Activated naive CD4-positive, alpha-beta T cell treated with anti-CD3 and anti-CD28 coated beads, Interleukin-2, amount 50 U/mL, for 24 hours (primary cell): ENCODE data around the gene LRRC75A.
"Not testable (repeated sequence)": the region's sequence is repeated elsewhere in the genome, so short reads cannot be mapped to it uniquely, and the experiment has no call there.

Experiments
- H3K27ac Mint-ChIP-seq: one replicate; pipeline ENCODE4 v1.8.0; 2021; ENCODE audit warnings: mild to moderate bottlenecking, mixed read lengths
- H3K27me3 Mint-ChIP-seq: one replicate; pipeline ENCODE4 v1.8.0; 2021; ENCODE audit warnings: mixed read lengths
- H3K36me3 Mint-ChIP-seq: one replicate; pipeline ENCODE4 v1.8.0; 2021; ENCODE audit warnings: mixed read lengths
- H3K4me1 Mint-ChIP-seq: one replicate; pipeline ENCODE4 v1.8.0; 2021; ENCODE audit warnings: mixed read lengths
- H3K4me3 Mint-ChIP-seq: one replicate; pipeline ENCODE4 v1.8.0; 2021; ENCODE audit warnings: mild to moderate bottlenecking, mixed read lengths
- H3K9me3 Mint-ChIP-seq: one replicate; pipeline ENCODE4 v1.8.0; 2021; ENCODE audit warnings: mixed read lengths

The LRRC75A gene

GRCh38 chr17:16491703-16492612 lies at the start of gene LRRC75A:
LRRC75A (minus strand) TSS chr17:16492193; CDS start chr17:16491990, 203 bp downstream.
- Mint-ChIP-seq H3K9me3 (no peaks in the 10 kb centered on the region), H3K27ac (no peak within 1 kb of the TSS), H3K36me3 (no peaks in the 10 kb centered on the region), H3K4me3 (peak within 1 kb of the TSS; percentile 69), H3K27me3 (no peaks in the 10 kb centered on the region), H3K4me1 (peaks cover 12% of the 10 kb centered on the region)

GRCh38 chr17:16537130-16537458 lies 45.1 kb upstream of the LRRC75A start:
- Mint-ChIP-seq H3K9me3 (no peaks in the 10 kb centered on the region), H3K27ac (peak overlapping the region; percentile 41), H3K4me1 (peaks cover 23% of the 10 kb centered on the region), H3K4me3 (peak overlapping the region; percentile 98), H3K36me3 (peaks cover 1% of the 10 kb centered on the region), H3K27me3 (peaks cover 1% of the 10 kb centered on the region)

DNA sequence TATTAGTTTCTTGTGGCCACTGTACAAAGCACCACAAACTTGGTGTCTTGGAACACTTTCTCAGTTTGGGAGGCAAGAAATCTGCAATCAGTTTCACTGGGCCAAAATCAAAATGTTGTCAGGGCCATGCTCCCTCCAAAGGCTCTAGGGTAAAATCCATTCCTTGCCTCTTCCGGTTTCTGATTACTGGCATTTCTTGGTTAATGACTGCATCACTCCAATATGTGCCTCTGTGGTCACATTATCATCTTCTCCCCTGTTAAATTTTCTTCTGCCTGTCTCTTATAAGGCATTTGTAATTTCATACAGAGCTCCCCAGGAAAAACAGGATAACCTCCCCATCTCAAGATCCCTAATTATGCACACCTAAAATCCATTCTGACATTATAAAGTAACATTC lies 42.2 kb upstream of the LRRC75A start:
- peaks cover 3% of the 10 kb centered on the region for H3K27me3 Mint-ChIP-seq
- H3K27ac Mint-ChIP-seq: no peak overlapping the region
- H3K4me3 Mint-ChIP-seq: no peak overlapping the region
- H3K4me1 Mint-ChIP-seq: peaks cover 23% of the 10 kb centered on the region
- H3K36me3 Mint-ChIP-seq: no peaks in the 10 kb centered on the region
- H3K9me3 Mint-ChIP-seq: no peaks in the 10 kb centered on the region

- Mint-ChIP-seq H3K36me3 (no peaks in the 10 kb centered on the region), H3K4me1 (peaks cover 4% of the 10 kb centered on the region), H3K27me3 (peaks cover 10% of the 10 kb centered on the region), H3K9me3 (no peaks in the 10 kb centered on the region), H3K4me3 (no peak overlapping the region), H3K27ac (no peak overlapping the region)
Measured at GRCh38 chr17:16529906-16530305, 37.9 kb upstream of the LRRC75A start.

DNA sequence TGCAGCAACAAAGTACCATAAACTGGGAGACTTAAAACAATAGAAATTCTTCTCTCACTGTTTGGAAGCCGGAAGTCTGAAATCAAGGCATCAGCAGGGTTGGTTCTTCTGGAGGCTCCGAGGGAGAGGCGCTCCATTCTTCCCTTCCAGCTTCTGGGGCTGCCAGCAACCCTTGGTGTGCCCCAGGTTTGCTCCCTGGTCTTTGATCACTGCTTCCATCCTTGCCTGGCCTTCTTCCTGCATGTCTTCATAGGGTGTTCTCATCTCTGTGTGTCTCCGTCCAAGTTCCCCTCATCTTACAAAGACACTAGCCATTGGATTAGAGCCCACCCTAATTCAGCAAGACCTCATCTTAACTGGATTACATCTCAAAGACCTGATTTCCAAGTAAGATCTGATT lies 35.3 kb upstream of the LRRC75A start:
- Mint-ChIP-seq H3K27ac (peak overlapping the region; percentile 44), H3K9me3 (no peaks in the 10 kb centered on the region), H3K36me3 (no peaks in the 10 kb centered on the region), H3K27me3 (peaks cover 8% of the 10 kb centered on the region), H3K4me1 (no peaks in the 10 kb centered on the region), H3K4me3 (no peak overlapping the region)

GRCh38 chr17:16525556-16525955 lies 33.6 kb upstream of the LRRC75A start:
- H3K36me3 Mint-ChIP-seq, H3K4me3 Mint-ChIP-seq, H3K4me1 Mint-ChIP-seq, H3K9me3 Mint-ChIP-seq, H3K27me3 Mint-ChIP-seq: not testable (repeated sequence)
- H3K27ac Mint-ChIP-seq: peak overlapping the region; percentile 46

GRCh38 chr17:16521070-16521727 lies 29.2 kb upstream of the LRRC75A start:
- peaks cover 6% of the 10 kb centered on the region for H3K27me3 Mint-ChIP-seq
- no peak overlapping the region for H3K27ac Mint-ChIP-seq
- no peaks in the 10 kb centered on the region for H3K36me3 Mint-ChIP-seq
- no peaks in the 10 kb centered on the region for H3K4me1 Mint-ChIP-seq
- H3K4me3 Mint-ChIP-seq: no peak overlapping the region
- H3K9me3 Mint-ChIP-seq: no peaks in the 10 kb centered on the region

GRCh38 chr17:16519021-16519420 lies 27.0 kb upstream of the LRRC75A start:
- H3K4me3 Mint-ChIP-seq: no peak overlapping the region
- H3K9me3 Mint-ChIP-seq: no peaks in the 10 kb centered on the region
- H3K36me3 Mint-ChIP-seq: no peaks in the 10 kb centered on the region
- H3K4me1 Mint-ChIP-seq: no peaks in the 10 kb centered on the region
- H3K27me3 Mint-ChIP-seq: peaks cover 8% of the 10 kb centered on the region
- H3K27ac Mint-ChIP-seq: no peak overlapping the region

GRCh38 chr17:16517477-16517876 lies 25.5 kb upstream of the LRRC75A start:
- peaks cover 8% of the 10 kb centered on the region for H3K27me3 Mint-ChIP-seq
- H3K27ac Mint-ChIP-seq: no peak overlapping the region
- H3K4me1 Mint-ChIP-seq: peaks cover under 1% of the 10 kb centered on the region
- no peaks in the 10 kb centered on the region for H3K36me3 Mint-ChIP-seq
- H3K9me3 Mint-ChIP-seq: no peaks in the 10 kb centered on the region
- no peak overlapping the region for H3K4me3 Mint-ChIP-seq

DNA sequence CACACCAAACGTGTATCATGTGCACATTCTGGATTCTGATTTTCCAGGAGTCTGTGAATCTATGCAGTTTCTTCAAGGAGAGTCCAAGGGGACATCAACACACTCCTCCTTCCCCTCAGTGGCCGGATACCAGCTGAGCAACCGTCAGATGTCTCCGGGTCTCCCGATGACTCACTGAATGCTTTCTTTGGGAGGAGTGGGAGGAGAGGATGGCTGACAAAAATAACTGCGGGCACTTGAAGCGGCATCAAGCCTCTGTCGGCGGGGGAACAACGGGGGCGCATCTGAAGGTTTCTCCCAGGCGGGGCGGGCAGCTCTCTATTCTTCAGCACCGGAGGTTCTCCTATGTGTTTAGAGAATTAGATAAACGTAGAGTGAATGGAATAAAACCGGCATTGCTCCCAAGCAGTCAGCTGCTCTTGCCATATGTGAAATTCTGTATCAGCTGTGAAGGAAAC lies 24.6 kb upstream of the LRRC75A start:
- Mint-ChIP-seq H3K27ac (no peak overlapping the region), H3K9me3 (no peaks in the 10 kb centered on the region), H3K27me3 (peaks cover 8% of the 10 kb centered on the region), H3K36me3 (no peaks in the 10 kb centered on the region), H3K4me1 (peaks cover 8% of the 10 kb centered on the region), H3K4me3 (no peak overlapping the region)

- Mint-ChIP-seq H3K27me3 (peaks cover 8% of the 10 kb centered on the region), H3K27ac (no peak overlapping the region), H3K4me1 (peaks cover 8% of the 10 kb centered on the region), H3K9me3 (no peaks in the 10 kb centered on the region), H3K4me3 (no peak overlapping the region), H3K36me3 (no peaks in the 10 kb centered on the region)
Measured at GRCh38 chr17:16515933-16516332, 23.9 kb upstream of the LRRC75A start.

DNA sequence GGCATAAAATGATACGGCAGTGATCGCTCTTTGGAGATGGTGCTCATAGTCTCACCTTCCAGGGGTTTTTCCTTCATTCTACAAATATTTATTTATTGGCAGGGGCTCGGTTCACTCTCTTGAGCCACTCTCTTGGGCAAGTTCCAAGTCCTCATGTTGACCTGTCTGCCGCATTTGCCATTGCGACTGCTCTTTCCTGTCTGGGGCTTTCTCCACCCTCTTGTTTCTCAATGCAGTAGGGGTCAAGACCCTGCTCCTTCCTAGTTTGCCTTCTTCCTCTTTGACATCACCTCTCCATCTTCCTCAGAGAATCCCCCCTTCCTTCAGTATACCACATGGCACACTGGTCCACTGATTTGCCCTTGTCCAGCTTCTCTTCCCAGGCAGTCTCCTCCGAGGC lies 21.9 kb upstream of the LRRC75A start:
- Mint-ChIP-seq H3K9me3 (no peaks in the 10 kb centered on the region), H3K4me3 (no peak overlapping the region)

GRCh38 chr17:16512011-16512410 lies 20.0 kb upstream of the LRRC75A start:
- no peaks in the 10 kb centered on the region for H3K9me3 Mint-ChIP-seq
- no peak overlapping the region for H3K27ac Mint-ChIP-seq
- H3K4me1 Mint-ChIP-seq: peaks cover 8% of the 10 kb centered on the region
- no peak overlapping the region for H3K4me3 Mint-ChIP-seq
- no peaks in the 10 kb centered on the region for H3K36me3 Mint-ChIP-seq
- H3K27me3 Mint-ChIP-seq: peaks cover 2% of the 10 kb centered on the region

More for the DNA sequence above, 21.9 kb upstream of the LRRC75A start:
- peaks cover 6% of the 10 kb centered on the region for H3K27me3 Mint-ChIP-seq
- no peak overlapping the region for H3K27ac Mint-ChIP-seq
- peaks cover 8% of the 10 kb centered on the region for H3K4me1 Mint-ChIP-seq
- H3K36me3 Mint-ChIP-seq: no peaks in the 10 kb centered on the region

DNA sequence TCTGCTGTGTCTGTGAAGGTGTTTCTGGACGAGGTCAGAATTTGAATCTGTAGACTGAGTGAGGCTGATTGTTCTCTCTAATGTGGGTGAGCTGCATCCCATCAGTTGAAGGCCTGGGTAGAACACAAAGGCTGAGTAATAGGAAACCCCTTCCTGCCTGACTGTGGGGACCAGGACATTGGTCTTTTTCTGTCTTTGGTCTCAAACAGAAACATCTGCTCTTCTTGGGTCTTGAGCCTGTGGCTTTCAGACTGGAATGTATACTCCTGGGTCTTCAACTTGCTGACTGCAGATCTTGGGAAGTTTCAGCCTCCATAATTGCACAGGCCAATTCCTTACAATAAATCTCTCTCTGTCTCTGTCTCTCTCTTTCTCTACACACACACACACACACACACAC lies 19.6 kb upstream of the LRRC75A start:
- H3K4me1 Mint-ChIP-seq: peaks cover 8% of the 10 kb centered on the region
- no peaks in the 10 kb centered on the region for H3K36me3 Mint-ChIP-seq
- H3K9me3 Mint-ChIP-seq: no peaks in the 10 kb centered on the region
- H3K27ac Mint-ChIP-seq: no peak overlapping the region
- no peak overlapping the region for H3K4me3 Mint-ChIP-seq
- H3K27me3 Mint-ChIP-seq: peaks cover 2% of the 10 kb centered on the region

- Mint-ChIP-seq H3K36me3 (no peaks in the 10 kb centered on the region), H3K27ac (no peak overlapping the region), H3K27me3 (no peaks in the 10 kb centered on the region), H3K4me3 (no peak overlapping the region), H3K9me3 (no peaks in the 10 kb centered on the region), H3K4me1 (peaks cover 8% of the 10 kb centered on the region)
Measured at GRCh38 chr17:16507918-16508533, 16.0 kb upstream of the LRRC75A start.

- H3K27ac Mint-ChIP-seq: no peak overlapping the region
- H3K9me3 Mint-ChIP-seq: no peaks in the 10 kb centered on the region
- H3K4me1 Mint-ChIP-seq: no peaks in the 10 kb centered on the region
- no peaks in the 10 kb centered on the region for H3K27me3 Mint-ChIP-seq
- no peaks in the 10 kb centered on the region for H3K36me3 Mint-ChIP-seq
- H3K4me3 Mint-ChIP-seq: no peak overlapping the region
Measured at GRCh38 chr17:16506188-16506587, 14.2 kb upstream of the LRRC75A start.
